HG02943 (cell line): Measurements from ENCODE around the gene AMDHD2.

Experiments used
- ATAC-seq: cut with Tn5 transposase; IDR thresholded peaks from one replicate; pipeline ENCODE4 v1.9.1; 2021; ENCODE audit warnings: mild to moderate bottlenecking, low read depth, moderate library complexity; ENCODE audit not compliant: unreplicated experiment

The AMDHD2 gene

GRCh38 chr16:2498531-2499253 is 21.5 kb upstream of the AMDHD2 start:
- no peak for ATAC-seq

DNA sequence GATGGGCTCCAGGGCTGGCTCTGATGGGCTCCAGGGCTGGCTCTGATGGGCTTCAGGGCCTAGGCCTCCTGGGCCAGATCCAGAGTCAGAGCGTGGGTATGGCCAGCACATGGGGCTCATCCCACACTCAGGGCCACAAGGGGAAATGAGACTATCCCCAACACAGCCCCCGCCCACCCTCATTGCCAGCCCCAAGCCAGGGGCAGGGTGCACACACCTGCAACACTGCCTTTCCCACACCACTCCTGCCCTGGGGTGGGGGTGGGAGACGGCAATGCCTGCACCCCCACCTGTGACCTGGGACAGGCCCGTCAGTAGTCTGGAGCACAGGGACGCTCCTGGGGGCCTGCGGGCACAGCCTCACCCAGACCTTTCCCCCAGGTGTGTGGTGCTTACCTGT is 20.7 kb upstream of the AMDHD2 start:
- ATAC-seq = no peak

- no peak for ATAC-seq
Measured at GRCh38 chr16:2499890-2500429, 20.2 kb upstream of the AMDHD2 start.

DNA sequence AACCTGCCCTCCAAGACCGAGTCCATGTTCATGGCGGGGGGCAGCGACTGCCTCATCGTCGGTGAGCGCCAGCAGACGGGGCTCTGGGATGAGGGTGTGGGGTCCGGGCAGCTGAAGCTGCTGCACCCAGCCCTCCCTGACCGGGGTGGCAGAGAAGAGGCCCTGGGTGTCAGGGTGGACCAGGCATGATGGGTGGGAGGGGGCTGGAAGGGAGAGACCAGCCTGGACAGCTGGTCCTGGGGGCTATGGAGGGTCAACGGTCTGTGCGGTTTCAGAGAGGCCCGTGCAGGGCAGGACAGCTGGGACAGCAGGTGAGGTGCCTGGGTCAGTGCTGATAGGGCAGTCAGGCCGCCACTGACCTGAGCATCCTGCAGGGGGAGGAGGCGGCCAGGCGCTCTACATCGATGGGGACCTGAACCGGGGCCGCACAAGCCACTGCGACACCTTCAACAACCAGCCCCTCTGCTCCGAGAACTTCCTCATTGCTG is 19.7 kb upstream of the AMDHD2 start:
- ATAC-seq = no peak

DNA sequence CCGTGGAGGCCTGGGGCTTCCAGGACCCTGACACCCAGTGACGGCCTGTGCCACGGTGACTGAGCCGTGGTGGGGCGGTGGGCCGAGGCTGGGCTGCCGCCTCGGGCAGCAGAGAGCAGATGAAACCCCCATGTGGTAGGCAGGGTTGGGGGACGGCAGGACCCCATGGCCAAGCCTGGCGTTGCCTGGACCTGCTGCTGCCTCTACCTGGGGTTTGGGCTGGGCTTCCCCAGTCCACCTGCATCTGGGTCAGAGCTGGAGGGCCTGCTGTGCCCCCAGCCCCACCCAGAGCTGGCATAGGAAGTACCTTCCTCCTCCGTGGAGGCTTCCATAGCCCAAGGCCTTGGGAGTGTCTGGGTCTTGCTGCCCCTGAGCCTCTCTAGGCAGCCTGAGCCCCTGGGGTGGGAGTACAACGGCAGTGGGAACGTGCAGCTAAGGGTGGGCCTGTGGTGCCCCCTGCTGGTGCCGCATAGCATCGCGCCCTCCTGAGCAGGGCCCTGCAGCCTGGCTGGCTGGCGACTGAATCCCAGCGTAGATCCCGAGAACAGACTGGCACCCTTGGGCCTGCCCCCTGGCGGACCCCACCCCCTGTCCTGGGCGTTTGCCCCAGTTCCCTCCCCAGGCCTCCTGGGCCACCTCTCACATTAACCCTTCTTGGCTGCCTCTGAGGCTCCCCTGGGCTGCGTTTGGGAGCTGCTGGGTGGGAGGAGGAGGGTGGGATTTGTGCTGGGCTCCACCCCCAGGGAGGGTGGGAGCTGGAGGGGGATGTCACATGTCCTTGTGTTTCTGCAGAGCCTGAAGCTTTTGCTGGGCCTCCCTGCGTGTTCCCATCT is 19.0 kb upstream of the AMDHD2 start:
- ATAC-seq = no peak

DNA sequence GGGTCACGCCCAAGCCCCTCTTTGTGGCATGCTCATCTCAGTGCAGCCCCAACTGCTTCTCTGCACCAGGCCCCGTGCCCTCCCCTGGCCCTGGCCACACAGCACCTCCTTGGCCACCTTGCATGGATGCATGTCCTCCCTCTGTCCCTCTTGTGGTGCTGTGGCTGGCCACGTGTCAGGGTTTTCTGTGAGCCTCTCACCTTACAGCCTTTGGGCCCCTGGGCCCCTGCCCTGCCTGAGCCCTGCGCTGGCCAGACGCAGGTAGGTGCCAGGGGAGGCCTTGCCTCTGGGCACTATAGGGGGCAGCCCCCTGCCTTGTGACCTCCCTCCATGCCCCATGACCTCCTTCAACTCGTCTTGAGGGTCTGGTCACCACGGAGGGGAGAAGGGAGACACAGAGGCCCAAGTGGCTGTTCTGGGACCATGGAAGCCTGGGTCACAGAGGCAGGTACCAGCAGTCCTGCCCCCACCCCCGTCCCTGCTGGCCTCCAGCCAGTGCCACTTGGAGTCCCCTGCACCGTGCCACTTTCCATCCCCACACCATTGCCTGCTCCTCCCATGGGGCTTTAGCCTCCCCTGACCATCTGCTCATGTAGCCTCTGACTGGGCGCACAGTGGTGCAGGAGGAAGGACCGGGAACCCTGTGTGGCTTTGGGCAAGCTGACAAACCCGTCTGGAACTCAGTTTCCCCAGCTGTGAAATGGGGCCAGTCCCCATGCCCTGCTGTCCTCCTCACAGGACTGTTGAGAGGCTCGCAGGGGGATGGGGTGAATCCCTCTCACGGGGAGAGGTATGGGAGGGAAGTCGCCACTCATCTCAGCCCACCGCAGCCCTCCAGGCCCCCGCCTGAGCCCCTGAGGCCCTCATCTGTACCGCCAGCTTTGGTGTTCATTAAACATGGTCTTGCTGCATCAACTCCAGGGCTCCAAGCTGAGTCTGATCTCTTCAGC is 17.9 kb upstream of the AMDHD2 start:
- no peak for ATAC-seq

- no peak for ATAC-seq
Measured at GRCh38 chr16:2505695-2506094, 14.5 kb upstream of the AMDHD2 start.

DNA sequence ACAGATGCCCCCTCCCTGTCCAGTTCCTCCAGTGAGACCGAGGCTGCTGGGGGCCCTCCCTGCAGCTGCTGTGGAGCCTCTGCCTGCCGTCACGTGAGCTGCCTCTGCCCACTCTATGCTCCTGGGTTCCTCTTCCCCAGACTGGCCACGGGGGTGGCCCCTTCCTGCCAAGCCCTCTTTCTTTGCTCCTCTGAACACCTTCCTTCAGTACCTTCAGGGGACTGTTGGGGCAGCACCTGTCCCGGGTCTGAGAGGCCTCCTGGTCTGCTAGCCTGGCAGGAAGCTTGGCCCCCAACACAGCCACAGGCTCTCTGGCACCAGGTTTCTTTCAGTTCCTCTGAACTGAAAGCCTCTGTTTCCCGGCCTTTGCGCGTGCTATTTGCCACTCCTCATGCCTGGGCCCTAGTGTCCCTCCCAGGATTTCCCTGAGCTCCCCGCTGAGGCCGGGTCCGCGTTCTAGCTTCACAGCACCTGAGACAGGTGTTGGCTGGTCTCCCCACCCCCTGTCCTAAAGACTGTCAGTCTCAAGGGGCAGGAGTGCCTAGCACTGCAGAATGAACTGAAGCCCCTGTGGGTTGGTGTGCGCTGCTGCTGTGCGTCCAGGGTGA is 13.0 kb upstream of the AMDHD2 start:
- no peak for ATAC-seq

DNA sequence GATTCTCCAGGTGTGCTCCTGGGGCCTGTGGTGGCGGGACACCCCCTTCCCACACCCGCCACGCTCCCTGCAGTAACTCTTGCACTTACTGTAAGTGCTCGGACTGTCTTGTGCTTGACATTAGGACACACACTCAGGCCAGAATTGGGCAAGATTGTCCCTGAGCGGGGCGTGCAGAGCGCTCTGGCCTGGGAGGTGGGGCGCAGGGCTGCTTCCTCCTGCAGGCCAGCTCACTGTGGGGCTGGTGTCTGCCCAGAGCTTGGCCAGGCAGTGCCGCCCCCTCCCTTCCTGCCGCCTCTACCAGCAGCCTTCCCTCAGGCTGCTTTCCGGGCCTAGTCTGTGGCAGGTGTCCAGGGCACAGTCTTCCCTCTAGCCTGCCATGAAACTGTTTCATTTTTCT is 12.5 kb upstream of the AMDHD2 start:
- no peak for ATAC-seq

DNA sequence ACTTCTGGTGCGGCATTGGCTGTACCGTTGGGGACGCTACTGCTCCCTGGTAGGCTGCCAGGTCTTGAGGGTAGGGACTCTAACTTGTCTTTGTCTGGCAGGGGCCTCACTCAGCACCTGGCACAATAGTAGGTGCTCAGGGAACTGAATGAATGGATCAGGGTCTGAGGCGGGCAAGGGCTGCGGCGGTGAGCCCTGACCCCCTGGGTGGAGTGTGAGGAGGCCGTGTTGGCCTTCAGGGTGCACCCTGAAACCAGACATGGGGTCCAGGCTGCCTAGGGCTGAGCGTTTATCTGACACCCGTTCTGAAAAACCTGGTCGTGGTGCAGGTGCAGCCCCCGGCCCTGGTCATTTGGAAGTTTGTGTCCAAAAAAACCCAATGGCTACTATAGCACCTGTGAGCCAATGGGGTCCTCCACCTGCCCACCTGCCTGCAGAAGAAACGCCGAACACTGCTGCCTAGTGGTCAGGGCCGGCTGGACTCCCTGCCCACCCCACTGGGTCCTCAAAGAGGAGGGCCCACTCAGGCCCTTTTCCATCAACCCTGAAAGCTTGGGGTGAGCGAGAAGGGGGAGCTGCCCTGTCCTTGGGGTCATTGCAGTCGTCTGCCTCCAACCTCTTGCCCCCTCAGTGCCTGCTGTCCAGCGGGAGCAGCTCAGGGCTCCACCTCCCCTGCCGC is 11.3 kb upstream of the AMDHD2 start:
- ATAC-seq = no peak

- no peak for ATAC-seq
Measured at GRCh38 chr16:2511128-2511800, 8.9 kb upstream of the AMDHD2 start.

- no peak for ATAC-seq
Measured at GRCh38 chr16:2511996-2512734, 8.0 kb upstream of the AMDHD2 start.

DNA sequence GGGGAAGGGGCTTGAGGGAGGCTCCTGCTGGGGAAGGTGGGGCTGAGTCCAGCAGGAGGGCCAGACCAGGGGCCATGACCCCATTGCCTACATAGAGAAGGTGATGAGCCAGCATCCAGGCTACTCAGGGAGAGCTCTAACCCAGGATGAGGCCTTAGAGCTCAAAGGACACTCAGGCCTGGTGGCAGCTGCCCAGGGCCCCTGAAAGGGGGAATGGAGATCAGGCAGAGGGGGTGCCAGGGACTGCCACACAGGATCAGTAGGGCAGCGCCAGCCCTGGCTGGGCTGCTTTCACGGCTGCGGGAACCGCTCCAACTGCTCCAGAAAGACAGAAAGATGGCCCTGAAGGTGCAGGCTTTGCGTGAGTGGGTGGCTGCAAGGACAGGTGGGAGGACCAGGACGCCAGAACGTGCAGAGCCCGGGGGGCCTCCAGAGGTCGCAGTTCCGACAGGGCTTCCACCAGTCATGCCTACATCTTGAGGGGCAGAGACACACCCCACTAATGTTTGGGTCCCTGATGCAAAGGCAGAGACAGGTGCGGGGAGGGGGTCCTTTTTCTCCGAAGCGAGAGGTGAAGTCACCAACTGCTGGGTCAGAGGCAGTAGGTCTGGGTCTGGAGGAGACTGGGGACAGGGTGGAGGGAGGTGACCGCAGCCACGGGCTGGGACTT is 7.3 kb upstream of the AMDHD2 start:
- peak; percentile 4 for ATAC-seq

- peak; percentile 65 for ATAC-seq
Measured at GRCh38 chr16:2513405-2514332, 6.5 kb upstream of the AMDHD2 start, which contains the start of gene ATP6V0C. Gene ATP6V0C (plus strand): TSS chr16:2513952. CDS start chr16:2514104, 152 bp downstream.

DNA sequence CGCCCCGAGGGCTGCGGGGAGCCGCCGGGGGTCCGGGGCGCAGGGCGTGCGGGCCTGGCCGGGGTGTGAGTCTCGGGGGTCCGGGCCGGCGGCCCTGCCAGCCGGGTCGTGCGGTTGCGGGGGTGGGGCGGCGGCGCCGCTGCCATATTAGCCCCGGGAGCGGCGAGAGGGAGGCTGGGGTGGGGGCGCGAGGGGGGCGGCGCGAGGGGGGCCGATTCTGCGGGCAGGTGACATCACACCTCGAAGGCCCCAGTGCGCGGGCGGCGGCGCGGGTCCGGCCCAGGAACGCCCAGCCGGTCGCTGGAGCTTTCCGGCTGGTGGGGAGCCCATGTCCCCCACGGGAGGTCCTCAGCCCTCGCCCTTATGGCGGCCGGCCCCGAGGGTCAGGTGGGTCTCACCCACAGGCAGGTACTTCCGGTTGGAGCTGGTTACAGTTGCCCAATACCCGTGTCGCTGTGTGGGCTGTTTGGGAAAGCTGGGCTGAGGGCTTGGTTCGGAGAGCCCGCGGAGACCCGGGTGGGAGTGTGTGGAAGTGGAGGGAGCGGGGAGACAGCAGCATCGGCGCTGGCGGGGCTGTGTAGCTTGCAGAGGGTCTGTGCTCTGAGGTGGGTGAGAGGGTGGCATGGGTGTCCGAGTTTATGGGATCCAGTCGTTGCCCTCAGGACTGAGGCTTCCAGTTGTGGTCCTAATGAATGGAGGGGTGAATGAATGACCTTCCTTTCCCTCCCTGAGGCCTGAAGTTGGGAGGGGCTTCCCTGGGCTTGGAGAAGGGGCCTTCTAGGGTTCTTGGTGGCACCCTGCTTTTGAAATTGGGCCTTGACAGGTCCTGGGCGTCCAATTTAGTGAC is 5.6 kb upstream of the AMDHD2 start:
- ATAC-seq = no peak
